Epidermal melanocyte (primary cell): ENCODE measurements around the gene SLC25A6.
"Not testable (repeated sequence)": the region's sequence is repeated elsewhere in the genome, so short reads cannot be mapped to it uniquely, and the experiment has no call there.

Experiments
- DNase-seq: peaks from one replicate; pipeline ENCODE4 v3.0.0; 2011; ENCODE audit warnings: low spot score; ENCODE audit not compliant: insufficient read length

The SLC25A6 gene

DNA sequence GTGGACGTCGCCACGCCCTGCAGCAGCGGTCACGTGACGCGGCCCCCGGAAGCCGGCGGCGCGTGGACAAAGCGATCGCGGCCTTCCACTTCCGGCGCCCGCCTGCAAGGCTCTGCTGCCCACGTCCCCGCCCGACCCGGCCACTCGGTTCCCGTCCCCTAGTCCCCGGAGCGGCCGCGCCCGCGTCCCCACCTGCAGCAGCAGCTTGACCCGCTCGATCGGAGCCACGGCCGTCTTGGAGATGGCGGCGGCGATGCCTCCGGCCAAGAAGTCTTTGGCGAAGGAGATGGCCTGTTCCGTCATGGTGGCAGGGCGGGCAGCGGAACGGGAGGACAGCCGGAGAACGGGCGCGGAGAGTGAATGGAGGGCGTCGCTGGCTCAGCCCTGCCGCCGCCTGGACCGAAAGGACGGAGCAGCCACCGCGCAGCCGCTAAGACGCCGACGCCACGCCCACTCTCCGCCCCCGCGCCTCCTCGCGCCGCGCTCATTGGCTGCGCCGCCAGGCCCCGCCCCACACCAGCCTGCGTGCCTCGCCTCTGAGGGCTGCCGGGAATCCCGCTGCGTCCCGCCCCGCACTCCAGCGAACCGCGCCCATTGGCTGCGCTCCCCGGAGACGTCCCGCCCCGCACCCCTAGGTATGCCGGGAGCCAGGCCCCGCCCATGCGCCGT lies at the start of gene SLC25A6:
Gene SLC25A6 (minus strand): TSS at position 407 of the 669 bp plus-strand sequence. CDS start 104 bp downstream, at position 303.
- DNase-seq, result peak; percentile 96

DNA sequence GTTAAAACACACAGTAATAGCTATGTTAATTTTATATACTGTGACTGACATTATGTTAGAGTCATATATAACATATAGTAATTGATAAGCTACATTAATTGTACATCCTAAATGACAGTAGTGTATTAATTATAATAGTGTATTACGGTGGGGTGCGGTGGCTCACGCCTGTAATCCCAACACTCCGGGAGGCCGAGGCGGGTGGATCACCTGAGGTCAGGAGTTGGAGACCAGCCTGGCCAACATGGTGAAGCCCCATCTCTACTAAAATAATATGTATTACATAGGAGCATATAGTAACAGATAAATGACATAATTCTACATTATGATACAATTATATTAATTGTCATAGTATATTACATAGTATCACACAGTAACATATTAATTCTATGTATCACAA lies 48.6 kb upstream of the SLC25A6 start:
- no peak for DNase-seq

DNA sequence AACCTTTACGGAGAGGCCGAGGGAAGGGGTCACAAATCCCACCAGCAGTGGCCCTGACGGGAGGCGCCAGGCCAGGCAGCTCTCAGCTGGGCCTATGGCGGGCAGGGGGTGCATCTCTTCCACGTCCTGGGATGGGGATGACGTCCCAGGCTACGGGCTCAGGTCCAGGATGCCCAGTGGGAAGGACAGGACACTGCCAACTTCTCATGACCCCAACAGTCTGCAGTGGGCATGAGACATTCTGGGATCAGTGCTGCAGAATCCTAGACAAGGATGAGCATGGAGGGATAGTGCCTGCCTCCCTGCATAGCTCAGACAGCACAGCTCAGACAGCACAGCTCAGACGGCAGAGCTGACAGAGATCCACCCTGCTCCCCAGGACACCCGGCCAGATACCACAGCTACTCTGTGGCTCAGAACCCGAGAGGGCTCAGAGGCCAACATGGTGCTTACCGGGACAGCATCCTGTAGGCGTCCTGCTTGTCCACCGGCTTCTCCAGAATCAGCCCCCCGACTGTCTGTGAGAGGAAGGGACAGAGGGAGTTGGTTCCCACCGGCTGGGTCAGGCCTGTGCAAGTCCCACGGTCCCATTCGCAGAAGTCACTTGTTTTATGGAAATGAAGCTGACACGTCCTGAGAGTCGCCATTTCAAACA lies 43.5 kb upstream of the SLC25A6 start:
- no peak for DNase-seq

DNA sequence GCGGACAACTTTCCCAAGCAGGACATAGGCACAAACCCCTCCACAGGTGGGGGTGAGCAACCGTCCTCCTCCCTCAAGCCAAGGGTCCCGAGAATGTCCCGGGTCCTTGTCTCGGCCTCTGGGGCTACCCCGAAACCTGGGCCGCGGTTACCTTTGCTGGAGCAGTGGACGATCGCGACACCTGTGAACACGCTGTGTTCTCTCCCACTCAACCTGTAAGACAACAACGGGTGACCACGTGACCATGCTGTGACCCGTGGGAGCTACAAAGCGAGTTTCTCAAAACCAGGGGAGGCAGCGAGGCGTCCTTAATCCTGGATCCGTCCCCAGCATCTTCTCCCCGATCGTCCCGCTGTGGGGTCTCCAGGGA lies 42.9 kb upstream of the SLC25A6 start:
- DNase-seq, result no peak

DNA sequence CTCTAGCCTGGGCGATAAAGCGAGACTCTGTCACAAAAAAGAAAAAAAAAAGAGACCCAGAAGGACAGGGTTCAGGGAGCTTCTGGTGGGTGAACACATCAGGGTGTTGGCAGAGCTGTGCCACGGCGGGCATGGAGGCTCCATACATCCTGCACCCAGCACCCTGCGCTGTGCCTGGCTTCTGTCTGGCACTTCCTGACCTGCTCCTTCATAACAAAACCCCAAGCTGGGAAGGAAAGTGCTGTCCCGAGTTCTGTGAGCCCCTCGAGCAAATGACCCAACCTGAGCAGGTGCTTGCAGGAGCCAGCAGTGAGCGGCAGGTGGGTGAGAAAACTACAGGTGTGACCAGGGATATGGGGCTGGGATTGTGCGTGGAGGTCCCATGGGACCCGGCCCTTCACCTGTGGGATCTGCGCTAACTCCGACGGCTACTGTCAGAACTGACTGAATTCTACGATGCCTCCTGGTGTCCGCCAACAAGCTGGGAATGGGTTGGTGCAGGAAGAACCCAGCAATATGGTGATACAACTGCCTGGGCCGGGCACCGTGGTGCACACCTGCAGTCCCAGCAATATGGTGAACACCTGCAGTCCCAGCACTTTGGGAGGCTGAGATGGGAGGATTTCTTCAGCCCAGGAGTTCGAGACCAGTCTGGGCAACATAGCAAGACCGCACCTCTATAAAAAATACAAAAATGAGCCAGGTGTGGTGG lies 41.9 kb upstream of the SLC25A6 start:
- no peak for DNase-seq

DNA sequence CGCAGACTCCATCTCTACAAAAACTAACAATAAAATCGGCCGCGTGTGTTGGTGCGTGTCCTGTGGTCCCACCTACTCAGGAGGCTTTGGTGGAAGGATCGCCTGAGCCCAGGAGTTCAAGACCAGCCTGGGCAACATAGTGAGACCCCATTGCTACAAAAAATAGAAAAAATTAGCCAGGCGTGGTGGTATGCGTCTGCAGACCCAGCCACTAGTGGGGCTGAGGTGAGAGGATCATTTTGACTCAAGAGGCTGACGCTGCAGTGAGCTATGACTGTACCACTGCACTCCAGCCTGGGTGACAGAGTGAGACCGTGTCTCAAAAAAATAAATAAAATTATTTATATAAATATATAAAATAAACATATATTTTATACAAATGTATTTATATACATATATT lies 38.5 kb upstream of the SLC25A6 start:
- no peak for DNase-seq

DNA sequence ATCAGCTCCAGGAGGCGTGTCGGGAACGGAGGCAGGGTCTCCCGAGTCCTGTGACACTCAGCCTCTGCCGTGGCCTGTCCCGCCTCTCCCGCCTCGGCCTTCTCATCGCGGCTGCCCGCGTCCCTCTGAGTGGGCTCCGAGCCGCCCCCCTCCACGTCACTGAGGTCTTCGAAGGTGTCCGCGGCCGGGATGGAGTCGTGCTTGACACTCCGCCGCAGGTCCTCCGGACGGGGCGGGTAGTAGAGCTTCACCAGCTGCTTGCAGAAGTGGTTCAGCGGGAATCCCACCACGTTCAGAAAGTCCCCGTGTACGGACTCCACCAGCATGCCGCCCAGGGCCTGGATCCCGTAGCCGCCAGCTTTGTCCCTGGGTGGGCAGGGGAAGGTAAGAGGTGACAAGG lies 35.8 kb upstream of the SLC25A6 start:
- no peak for DNase-seq

DNA sequence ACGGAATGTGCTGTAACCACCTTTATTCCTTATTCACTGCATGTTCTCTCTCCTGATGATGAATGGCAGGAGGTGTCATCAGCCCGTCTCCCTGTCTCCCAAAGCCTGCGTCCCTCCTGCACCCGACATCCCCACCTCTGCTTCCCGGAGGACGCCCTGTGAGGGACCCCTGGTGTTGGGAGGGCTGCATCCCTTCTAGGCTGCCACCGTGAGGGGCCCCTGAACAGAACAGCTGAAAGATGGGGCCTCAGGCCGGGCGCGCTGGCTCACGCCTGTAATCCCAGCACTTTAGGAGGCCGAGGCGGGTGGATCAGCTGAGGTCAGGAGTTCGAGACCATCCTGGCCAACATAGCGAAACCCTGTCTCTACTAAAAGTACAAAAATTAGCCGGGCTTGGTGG lies 34.4 kb upstream of the SLC25A6 start:
- not testable (repeated sequence) for DNase-seq

DNA sequence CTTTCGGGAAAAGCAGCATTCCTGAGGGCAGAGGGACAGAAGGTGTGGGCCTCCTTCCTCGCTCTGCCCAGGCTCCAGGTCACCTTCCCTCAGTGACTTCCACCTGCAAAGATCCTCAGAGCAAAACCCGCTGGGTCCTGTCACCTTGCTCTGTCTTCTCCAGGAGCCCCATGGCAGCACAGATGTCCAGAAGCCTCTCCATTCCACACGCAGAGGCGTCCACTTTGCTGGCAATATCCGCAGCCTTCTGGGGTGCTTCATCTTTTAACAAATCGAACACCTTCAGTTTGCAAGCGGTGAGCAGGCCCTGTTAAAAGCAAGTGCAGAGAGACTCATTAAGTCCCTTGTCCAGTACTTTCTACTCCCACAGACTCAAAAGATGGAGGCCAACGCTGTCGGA lies 33.5 kb upstream of the SLC25A6 start:
- no peak for DNase-seq

DNA sequence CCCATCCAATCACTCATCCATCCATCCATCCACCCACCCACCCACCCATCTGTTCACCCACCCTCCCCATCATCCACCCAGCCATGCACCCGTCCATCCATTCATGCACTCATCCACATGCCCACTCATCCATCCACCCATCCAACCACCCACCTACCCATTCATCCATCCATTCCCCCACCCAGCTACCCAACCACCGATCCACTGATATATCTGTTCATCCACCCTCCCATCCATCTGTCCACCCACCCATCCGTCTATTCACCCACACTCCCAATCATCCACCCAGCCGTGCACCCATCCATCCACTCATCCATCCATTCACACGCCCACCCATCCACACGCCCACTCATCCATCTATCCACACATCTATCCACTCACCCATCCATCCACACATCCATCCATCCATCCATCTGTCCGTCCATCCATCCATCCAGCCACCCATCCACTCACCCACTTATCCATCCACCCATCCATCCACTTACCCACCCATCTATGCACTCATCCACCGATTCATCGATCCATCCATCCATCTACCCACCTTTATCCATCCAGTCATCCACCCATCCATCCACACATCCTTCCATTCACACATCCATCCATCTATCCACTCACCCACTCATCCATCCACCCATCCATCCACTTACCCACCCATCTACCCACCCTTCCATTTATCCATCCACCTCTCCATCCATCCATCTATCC lies 32.4 kb upstream of the SLC25A6 start:
- DNase-seq, result no peak

DNA sequence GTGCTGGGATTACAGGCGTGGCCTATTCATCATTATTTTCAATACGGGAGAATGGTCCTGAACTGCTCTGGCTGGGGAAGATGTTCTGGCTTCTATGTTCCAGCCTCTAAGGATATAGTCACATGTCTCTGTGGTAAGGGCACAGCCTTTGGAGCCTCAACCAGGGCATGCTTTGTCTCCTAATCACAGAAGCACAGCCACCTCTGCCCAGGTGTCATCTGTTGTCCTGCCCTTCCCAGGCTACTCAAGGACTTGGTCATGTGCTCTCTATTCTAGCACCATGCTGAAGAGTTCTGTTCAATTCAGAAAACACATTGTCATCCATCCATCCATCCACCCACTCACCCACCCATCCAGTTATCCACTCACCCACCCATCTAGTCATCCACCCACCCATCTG lies 31.3 kb upstream of the SLC25A6 start:
- DNase-seq, result no peak

DNA sequence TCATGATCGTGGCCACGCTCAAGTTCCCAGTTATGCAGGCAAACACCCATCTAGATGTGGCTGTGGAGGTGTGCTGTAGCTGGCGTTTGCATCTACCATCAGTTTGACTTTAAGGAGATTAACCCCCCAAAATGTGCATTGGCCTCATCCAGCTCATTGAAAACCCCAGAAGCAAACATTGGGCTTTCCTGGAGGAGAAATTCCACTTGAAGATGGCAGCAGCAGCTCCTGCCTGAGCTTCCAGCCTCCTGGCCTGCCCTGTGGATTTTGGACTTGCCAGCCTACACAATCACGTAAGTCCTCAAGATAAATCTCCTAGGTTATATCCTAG lies 30.2 kb upstream of the SLC25A6 start:
- no peak for DNase-seq

DNA sequence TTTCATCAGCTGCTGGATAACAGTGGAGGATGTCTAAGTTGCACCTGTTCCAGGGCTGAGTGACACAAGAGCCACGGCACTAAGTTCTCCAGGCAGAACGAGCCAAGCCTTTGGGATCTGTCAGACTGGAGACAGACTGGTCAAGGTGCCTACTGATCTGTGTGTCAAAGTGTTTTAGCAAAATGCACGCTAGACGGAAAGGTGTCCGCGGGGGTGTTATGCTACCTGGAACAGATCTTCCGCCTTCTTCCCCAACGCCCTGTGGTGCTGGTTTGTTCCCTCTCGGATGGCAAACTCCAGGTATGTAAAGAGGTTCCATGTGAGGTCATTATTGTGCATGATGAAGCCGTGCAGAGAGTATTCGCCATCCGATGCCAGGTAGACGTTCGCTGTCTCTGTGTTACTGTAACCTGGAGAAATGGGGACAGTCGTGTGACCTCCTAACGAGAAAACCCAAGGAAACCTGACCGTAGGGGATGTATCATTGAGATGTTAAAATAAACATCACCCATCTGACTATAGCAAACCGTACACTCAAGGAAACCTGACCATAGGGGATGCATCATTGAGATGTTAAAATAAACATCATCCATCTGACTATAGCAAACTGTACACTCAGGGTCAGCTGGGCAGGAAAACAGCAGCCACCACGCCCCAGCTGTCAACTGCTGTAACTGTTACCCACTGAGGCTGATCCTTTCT lies 29.7 kb upstream of the SLC25A6 start:
- no peak for DNase-seq

DNA sequence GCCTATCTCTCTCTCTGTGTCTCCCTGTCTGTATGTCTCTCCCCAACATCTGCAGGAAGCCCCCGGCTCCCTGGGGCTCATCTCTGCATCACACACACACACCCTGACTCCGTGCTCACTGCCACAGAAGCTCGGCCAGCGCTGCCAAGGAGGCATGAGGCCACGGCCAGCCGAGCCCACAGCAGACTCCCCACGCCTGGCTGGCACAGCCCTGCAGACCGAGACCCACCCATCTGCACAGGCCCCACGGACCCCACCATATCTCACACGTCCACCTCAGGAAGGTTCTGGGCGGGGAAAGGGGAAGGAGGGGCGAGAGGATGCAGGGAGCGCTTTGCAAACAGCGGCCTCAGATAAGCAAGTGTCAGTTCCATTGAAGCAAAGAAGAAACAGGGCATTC lies 28.5 kb upstream of the SLC25A6 start:
- no peak for DNase-seq

DNA sequence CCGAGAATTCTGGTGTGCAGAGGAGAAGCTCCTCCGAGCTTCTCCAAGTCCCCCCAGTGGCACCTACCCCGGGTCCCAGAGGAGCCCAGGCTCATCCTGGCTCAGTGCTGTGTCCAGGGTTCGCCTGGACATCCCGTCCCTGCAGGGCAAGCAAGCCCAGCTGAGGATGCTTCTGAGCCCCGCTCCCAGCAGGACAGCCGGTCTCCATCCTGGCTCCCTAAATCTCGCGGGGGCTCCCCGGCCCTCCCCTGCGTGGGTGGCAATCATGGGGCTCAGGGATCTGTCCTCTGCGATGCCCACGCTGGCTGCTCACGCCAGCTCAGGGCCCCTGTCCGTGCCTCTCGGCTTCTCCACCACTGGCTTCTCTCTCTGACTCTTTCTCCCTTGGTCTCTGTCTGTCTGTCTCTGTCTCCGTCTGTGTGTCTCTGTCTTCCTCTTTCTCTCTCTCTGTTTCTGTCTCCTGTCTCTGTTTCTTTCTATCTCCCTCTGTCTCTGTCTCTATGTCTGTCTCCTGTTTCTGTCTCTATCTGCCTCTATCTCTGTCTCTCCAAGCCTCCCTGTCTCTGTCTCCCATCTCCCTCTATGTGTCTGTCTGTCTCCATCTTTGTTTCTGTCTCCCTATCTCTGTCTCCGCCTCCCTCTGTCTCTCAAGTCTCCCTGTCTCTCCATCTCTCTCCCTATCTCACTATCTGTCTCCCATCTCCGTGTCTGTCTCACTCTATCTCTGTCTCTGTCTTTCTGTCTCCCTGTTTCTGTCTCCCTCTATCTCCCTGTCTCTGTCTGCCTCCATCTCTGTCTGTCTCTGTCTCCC lies 27.8 kb upstream of the SLC25A6 start:
- no peak for DNase-seq

DNA sequence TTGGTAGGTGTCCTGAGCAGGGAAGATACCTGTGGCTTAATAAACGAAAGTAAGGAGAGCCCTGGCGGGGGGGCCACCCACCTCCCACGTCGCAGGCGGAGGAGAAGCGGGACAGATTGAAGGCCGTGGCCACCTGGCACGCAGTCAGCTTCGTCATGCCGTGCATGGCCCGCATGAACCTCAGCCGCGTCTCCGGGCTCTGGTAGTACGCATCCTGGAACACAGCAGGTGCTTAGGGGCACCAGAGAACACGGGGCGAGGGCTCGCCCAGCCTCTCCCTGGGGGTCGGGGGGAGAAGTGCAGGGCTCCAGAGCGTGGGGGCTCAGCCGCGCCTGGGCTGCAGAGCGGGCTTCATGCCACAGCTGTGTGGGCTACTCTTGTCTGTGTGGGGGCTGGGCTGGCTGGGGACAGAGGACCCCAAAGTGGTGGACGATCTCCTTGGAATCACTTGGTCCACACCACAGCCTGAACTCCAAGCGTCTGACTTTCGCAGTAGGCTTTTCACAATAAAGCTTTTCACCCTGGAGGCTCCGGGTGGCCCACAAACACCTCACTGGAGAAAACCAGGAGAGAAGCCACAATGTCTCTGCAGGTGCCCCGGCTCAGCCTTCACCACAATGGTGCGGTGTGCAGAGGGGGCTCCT lies 27.1 kb upstream of the SLC25A6 start:
- DNase-seq, result no peak

DNA sequence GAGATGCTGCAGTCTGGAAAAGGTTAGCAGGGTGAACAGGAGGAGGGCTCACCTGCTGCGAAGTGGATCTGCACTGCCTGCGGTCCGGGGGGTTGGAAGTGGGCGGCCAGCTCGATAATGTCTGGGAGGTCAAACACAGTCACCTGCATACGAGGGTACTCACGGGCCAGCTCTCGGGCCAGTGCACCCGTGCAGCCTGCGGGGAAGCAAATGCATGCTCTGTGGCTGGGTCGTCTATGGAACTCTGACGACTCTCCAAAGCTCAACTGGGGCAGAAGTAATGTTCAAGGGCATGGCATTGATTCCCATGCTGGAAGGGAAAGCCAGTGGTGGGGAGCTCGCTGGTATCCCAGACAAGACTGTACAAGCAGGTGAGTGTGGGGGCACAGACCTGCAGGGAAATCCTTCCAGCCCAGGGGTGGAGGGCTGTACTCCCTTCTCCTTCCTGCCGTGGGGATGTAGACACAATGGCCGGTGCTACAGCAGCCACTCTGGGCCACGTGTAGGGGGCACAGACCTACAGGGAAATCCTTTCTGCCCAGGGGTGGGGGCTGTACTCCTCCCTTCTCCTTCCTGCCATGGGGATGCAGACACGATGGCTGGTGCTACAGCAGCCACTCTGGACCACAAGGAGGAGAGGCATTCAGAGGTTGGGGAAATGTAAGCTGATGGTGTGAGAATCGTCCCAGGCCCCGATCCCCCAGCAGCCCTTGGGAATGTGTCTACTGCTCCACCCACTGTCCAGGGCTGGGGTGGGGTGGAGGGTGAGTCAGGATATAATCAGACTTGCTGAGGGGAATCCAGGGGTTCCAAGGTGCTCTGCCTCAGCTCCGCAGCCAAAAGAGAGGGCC lies 26.2 kb upstream of the SLC25A6 start:
- no peak for DNase-seq

DNA sequence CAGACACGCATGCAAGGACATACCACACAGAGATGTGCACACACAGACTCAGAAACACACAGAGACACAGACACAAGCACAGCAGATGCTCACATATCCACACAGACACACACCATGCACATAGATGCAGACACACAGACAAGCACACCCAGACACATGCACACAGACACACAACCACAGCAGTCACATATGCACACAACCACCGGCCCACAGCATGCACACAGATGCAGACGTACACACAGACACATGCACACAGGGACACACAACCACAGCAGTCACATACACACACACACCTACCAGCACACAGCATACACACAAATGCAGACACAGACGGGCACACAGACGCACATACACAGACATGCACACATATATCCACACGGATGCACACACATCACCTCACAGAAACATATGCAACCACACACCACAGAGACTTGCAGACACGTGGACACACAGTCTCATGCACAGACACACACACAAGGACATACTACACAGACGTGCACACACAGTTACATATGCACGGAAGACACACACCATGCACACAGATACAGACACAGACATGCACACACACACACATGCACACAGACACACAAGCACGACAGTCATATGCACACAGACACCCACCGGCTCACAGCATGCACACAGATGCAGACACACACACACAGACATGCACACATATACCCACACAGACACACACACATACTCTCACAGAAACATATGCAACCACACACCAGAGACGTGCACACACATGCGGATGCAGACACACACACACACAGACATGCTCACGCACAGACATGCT lies 25.2 kb upstream of the SLC25A6 start:
- no peak for DNase-seq
